ENCODE measurements around the gene AURKA.
"Not testable (repeated sequence)": the region's sequence is repeated elsewhere in the genome, so short reads cannot be mapped to it uniquely, and the experiment has no call there.

Gene AURKA

GRCh38 chr20:56353356-56353755, 38.7 kb downstream of the AURKA start:
- no peak for DNase-seq

GRCh38 chr20:56352345-56353055, 39.5 kb downstream of the AURKA start:
- no peak for DNase-seq

- no peak for DNase-seq
Observed at GRCh38 chr20:56350842-56351241, 41.2 kb downstream of the AURKA start.

GRCh38 chr20:56348746-56349145, 43.3 kb downstream of the AURKA start:
- DNase-seq, result no peak

GRCh38 chr20:56348305-56348693, 43.7 kb downstream of the AURKA start:
- DNase-seq, result no peak

- no peak for DNase-seq
Observed at GRCh38 chr20:56347628-56348304, 44.2 kb downstream of the AURKA start.

- no peak for DNase-seq
Observed at GRCh38 chr20:56345911-56346310, 46.1 kb downstream of the AURKA start.

- DNase-seq, result no peak
Observed at GRCh38 chr20:56343861-56344381, 48.1 kb downstream of the AURKA start.

GRCh38 chr20:56342783-56343182, 49.2 kb downstream of the AURKA start:
- DNase-seq, result no peak

GRCh38 chr20:56336709-56337108, 55.3 kb downstream of the AURKA start:
- not testable (repeated sequence) for DNase-seq

GRCh38 chr20:56328861-56329260, 63.2 kb downstream of the AURKA start:
- no peak for DNase-seq

GRCh38 chr20:56324806-56325205, 67.2 kb downstream of the AURKA start:
- no peak for DNase-seq

- DNase-seq, result no peak
Observed at GRCh38 chr20:56323656-56324055, 68.4 kb downstream of the AURKA start.

- DNase-seq, result no peak
Observed at GRCh38 chr20:56323206-56323605, 68.8 kb downstream of the AURKA start.

- no peak for DNase-seq
Observed at GRCh38 chr20:56322681-56323080, 69.3 kb downstream of the AURKA start.
